Endothelial cell of umbilical vein (primary cell): Measurements from ENCODE around the gene RNGTT. TPM values are rescaled to one million over a fixed set of nuclear protein-coding genes. Genes with fewer than 3 reads are reported as not detected.

Source experiments
- BruUV-seq: library from RNA; stranded (reverse); fragments of 400-500 nt; replicated peaks from 2 replicates; lab custom pipeline; 2021; lab: Mats Ljungman, UMichigan
- CTCF ChIA-PET: fragments of 300-600, 350-600 bp; sonication (Branson Sonifier 250); formaldehyde crosslinking; loops from one replicate; lab custom pipeline; 2021; ENCODE audit warnings: antibody characterized with exemption, inconsistent platforms; lab: Charles Lee
- POLR2A ChIA-PET: fragments of 300-600, 350-600 bp; sonication (Branson Sonifier 250); formaldehyde crosslinking; loops from one replicate; lab custom pipeline; 2021; ENCODE audit warnings: antibody characterized with exemption, inconsistent platforms; lab: Charles Lee
- DNase-seq: peaks from one replicate; pipeline ENCODE4 v3.0.0-alpha.2; 2011; ENCODE audit warnings: low read depth, low spot score
- FAIRE-seq: peaks from 2 replicates; lab custom pipeline; 2011; peaks lifted over from hg19 to GRCh38; lab: Jason Lieb, UNC
- H2AFZ ChIP-seq: 2 replicates; pipeline ENCODE4 v1.6.0; 2012; ENCODE audit warnings: low read depth, low read length, control low read depth, inconsistent platforms
- H3K27ac ChIP-seq: 2 replicates; pipeline ENCODE4 v1.5.1; 2011; ENCODE audit warnings: low read depth, mild to moderate bottlenecking, control low read depth, low read length, moderate library complexity; ENCODE audit not compliant: insufficient read depth
- H3K27me3 ChIP-seq, 2 experiments: 2 replicates each; pipeline versions ENCODE4 v1.6.0 to v1.6.1; 2011; ENCODE audit warnings: low read length in 2 of 2, mixed read lengths in 1 of 2; ENCODE audit not compliant: control insufficient read depth in 2 of 2, insufficient read depth in 2 of 2
- H3K36me3 ChIP-seq, 2 experiments: 2 replicates in 1 of 2; 3 replicates in 1 of 2; pipeline ENCODE4 v1.5.1; 2011; ENCODE audit warnings: low read length in 2 of 2, mild to moderate bottlenecking in 1 of 2, moderate library complexity in 1 of 2; ENCODE audit not compliant: control insufficient read depth in 2 of 2, insufficient read depth in 2 of 2; ENCODE audit errors: extremely low read depth in 1 of 2
- H3K4me1 ChIP-seq: 3 replicates; pipeline ENCODE4 v1.5.1; 2011; ENCODE audit warnings: mild to moderate bottlenecking, low read length; ENCODE audit not compliant: control insufficient read depth, insufficient read depth; ENCODE audit errors: extremely low read depth
- H3K4me2 ChIP-seq: 2 replicates; pipeline ENCODE4 v1.6.1; 2011; ENCODE audit warnings: low read length, control low read depth, mixed read lengths; ENCODE audit not compliant: insufficient read depth
- H3K4me3 ChIP-seq, 3 experiments: fragments of 200-600 bp in 1 of 3; sonication (generic), shearing (Covaris generic) in 1 of 3; replicated peaks in 1 of 3; 2 replicates each; pipeline ENCODE4 v1.5.1; 2011 to 2016; ENCODE audit warnings: control low read depth in 3 of 3, low read length in 3 of 3, mild to moderate bottlenecking in 2 of 3, inconsistent platforms in 1 of 3, low read depth in 1 of 3, moderate library complexity in 1 of 3; ENCODE audit not compliant: insufficient read depth in 1 of 3
- H3K79me2 ChIP-seq: 2 replicates; pipeline ENCODE4 v1.6.0; 2012; ENCODE audit warnings: low read length, inconsistent platforms; ENCODE audit not compliant: control insufficient read depth, insufficient read depth
- H3K9ac ChIP-seq: replicated peaks from 2 replicates; pipeline ENCODE3; 2011; ENCODE audit warnings: low read length, control low read depth; ENCODE audit not compliant: insufficient read depth; ENCODE audit errors: extremely low read depth
- H3K9me1 ChIP-seq: replicated peaks from 3 replicates; pipeline ENCODE4 v1.6.0; 2011; ENCODE audit warnings: mild to moderate bottlenecking, low read length; ENCODE audit not compliant: control insufficient read depth, insufficient read depth; ENCODE audit errors: extremely low read depth
- H3K9me3 ChIP-seq: replicated peaks from 2 replicates; pipeline ENCODE4 v1.5.1; 2012; ENCODE audit warnings: low read length, inconsistent platforms; ENCODE audit not compliant: control insufficient read depth, insufficient read depth
- H4K20me1 ChIP-seq: replicated peaks from 2 replicates; pipeline ENCODE3; 2011; ENCODE audit warnings: mild to moderate bottlenecking, low read length; ENCODE audit not compliant: control insufficient read depth, insufficient read depth; ENCODE audit errors: extremely low read depth
- CTCF ChIP-seq, 2 donors: IDR thresholded peaks; 1 replicate in 1 of 2; 2 replicates in 1 of 2; pipeline ENCODE4 v1.5.1; 2011; ENCODE audit warnings: low read length in 2 of 2, mild to moderate bottlenecking in 2 of 2, moderate library complexity in 2 of 2, control low read depth in 1 of 2, inconsistent platforms in 1 of 2, low read depth in 1 of 2; ENCODE audit not compliant: insufficient read depth in 1 of 2; ENCODE audit errors: extremely low read depth in 1 of 2
- EZH2 ChIP-seq: IDR thresholded peaks from 2 replicates; pipeline ENCODE4 v1.6.1; 2012; ENCODE audit warnings: borderline replicate concordance, low read depth, mild to moderate bottlenecking, moderate library complexity, low read length, inconsistent platforms; ENCODE audit not compliant: severe bottlenecking
- FOS ChIP-seq: IDR thresholded peaks from 2 replicates; pipeline ENCODE4 v1.6.1; 2011; ENCODE audit warnings: mild to moderate bottlenecking, low read length, moderate library complexity, borderline replicate concordance; ENCODE audit not compliant: insufficient read depth
- GATA2 ChIP-seq: IDR thresholded peaks from 2 replicates; pipeline ENCODE4 v1.7.0; 2011; ENCODE audit warnings: low read depth, mild to moderate bottlenecking, moderate library complexity, mixed read lengths, low read length; ENCODE audit not compliant: insufficient read length, insufficient read depth
- JUN ChIP-seq: IDR thresholded peaks from 2 replicates; pipeline ENCODE4 v1.6.1; 2011; ENCODE audit warnings: borderline replicate concordance, low read depth; ENCODE audit not compliant: insufficient read length, insufficient read depth
- MAX ChIP-seq: IDR thresholded peaks from 2 replicates; pipeline ENCODE4 v1.6.1; 2011; ENCODE audit not compliant: insufficient read depth, insufficient read length
- MYC ChIP-seq: IDR thresholded peaks from one replicate; pipeline ENCODE4 v1.6.1; 2011; ENCODE audit warnings: mild to moderate bottlenecking, low read depth, low read length
- POLR2A ChIP-seq: IDR thresholded peaks from 2 replicates; pipeline ENCODE4 v1.6.1; 2012; ENCODE audit warnings: low read depth, mild to moderate bottlenecking, control low read depth, low read length
- POLR2AphosphoS5 ChIP-seq: IDR thresholded peaks from 2 replicates; pipeline ENCODE4 v1.6.1; 2012; ENCODE audit warnings: low read depth, mild to moderate bottlenecking, control low read depth, low read length, moderate library complexity; ENCODE audit not compliant: insufficient read depth
- dilution Hi-C: fragments of 300-500 bp; cut with MboI; formaldehyde crosslinking; loops from one replicate; pipeline ENCODE4 v1.15.0; 2019; ENCODE audit warnings: low sequenced_read_pairs; ENCODE audit not compliant: extremely low pct_ligation_motif_present
- intact Hi-C: fragments of 100-400 bp; cut with micrococcal nuclease; formaldehyde crosslinking; loops from one replicate; pipeline ENCODE4 v1.10.0; 2022
- polyA plus RNA-seq, 4 experiments: library from polyadenylated mRNA; depleted of rRNA in 3 of 4; stranded (reverse) in 3 of 4; unstranded in 1 of 4; fragments of >200 nt; gene quantifications; 2 replicates each; pipeline versions ENCODE4 v1.2.1 to v1.2.3, GENCODE V29; 2011 to 2012; ENCODE audit warnings: missing spikeins in 1 of 4
- total RNA-seq: library from RNA; stranded (reverse); gene quantifications from 2 replicates; pipeline ENCODE4 v1.2.3, GENCODE V29; 2021

The RNGTT gene
- total and polyA plus RNA-seq, 2 donors (not counting 3 experiments of a cell fraction or from before 2014, with no cell fraction given): 2.1 to 13.1 TPM

- Histone ChIP-seq H3K27ac (no peak overlapping the region), H3K4me2 (no peak overlapping the region), H4K20me1 (no peaks in the 10 kb centered on the region), H3K79me2 (no peaks in the 10 kb centered on the region), H3K36me3 (no peaks in the 10 kb centered on the region), H3K9me3 (no peaks in the 10 kb centered on the region), H3K9me1 (no peaks in the 10 kb centered on the region), H3K4me1 (no peaks in the 10 kb centered on the region), H3K4me3 (no peak overlapping the region), H3K9ac (no peak overlapping the region), H3K27me3 (no peaks in the 10 kb centered on the region), H2AFZ (no peak overlapping the region)
- ChIA-PET POLR2A (no interaction called here), CTCF (interaction anchor here (0.8 to 1.2 kb wide), 2 partner anchors 254 to 383 kb away, joined by 3 to 4 read pairs; no protein-coding TSS in a partner anchor)
- FAIRE-seq (no peak), DNase-seq (no peak)
- dilution Hi-C loops: no loop called here
- intact Hi-C loops: no loop called here
- BruUV-seq: no TSS peak
- TF ChIP-seq EZH2: no peak
- no peak for TF ChIP-seq POLR2A
- TF ChIP-seq GATA2: no peak
- TF ChIP-seq JUN: no peak
- no peak for TF ChIP-seq CTCF (IDR thresholded peaks at IDR 0.05; ENCODE audit: extremely low read depth in 1 of 2, insufficient read depth in 1 of 2, low read depth in 1 of 2, low read length in 2 of 2)
Observed at GRCh38 chr6:88989215-88989614, 25.8 kb upstream of the RNGTT start.

- Histone ChIP-seq H3K9me3 (no peaks in the 10 kb centered on the region), H3K9ac (no peak overlapping the region), H3K36me3 (no peaks in the 10 kb centered on the region), H2AFZ (no peak overlapping the region), H3K4me2 (no peak overlapping the region), H3K4me3 (no peak overlapping the region), H3K27me3 (no peaks in the 10 kb centered on the region), H3K27ac (no peak overlapping the region), H3K79me2 (no peaks in the 10 kb centered on the region), H3K9me1 (no peaks in the 10 kb centered on the region), H4K20me1 (no peaks in the 10 kb centered on the region), H3K4me1 (no peaks in the 10 kb centered on the region)
- intact Hi-C loops: no loop called here
- CTCF ChIA-PET: interaction anchor here (1.1 to 1.5 kb wide), 2 partner anchors 10 to 11 kb away, joined by 3 read pairs; no protein-coding TSS in a partner anchor
- no peak for FAIRE-seq
- dilution Hi-C loops: no loop called here
- POLR2A ChIA-PET: no interaction called here
- TF ChIP-seq FOS (no peak), MYC (no peak), MAX (no peak), POLR2AphosphoS5 (no peak), GATA2 (no peak), POLR2A (no peak), CTCF (IDR thresholded peaks at IDR 0.05; ENCODE audit: extremely low read depth in 1 of 2, insufficient read depth in 1 of 2, low read depth in 1 of 2, low read length in 2 of 2) (no peak), EZH2 (no peak), JUN (no peak)
- no peak for DNase-seq
- BruUV-seq: no TSS peak
Observed at GRCh38 chr6:88987922-88988321, 24.5 kb upstream of the RNGTT start.
